HEK293T (cell line): ENCODE measurements around the gene HOXA11.

ENCODE experiments used
- CTCF ChIA-PET: fragments of 350-600 bp; formaldehyde crosslinking; extraction: SDS; loops from one replicate; lab custom pipeline; 2021; ENCODE audit warnings: antibody characterized with exemption, inconsistent platforms; lab: Yijun Ruan, JAX
- POLR2A ChIA-PET: fragments of 350-600 bp; formaldehyde crosslinking; extraction: SDS; loops from one replicate; lab custom pipeline; 2020; ENCODE audit warnings: antibody characterized with exemption, inconsistent platforms; lab: Yijun Ruan, JAX
- DNase-seq: peaks from one replicate; pipeline ENCODE4 v3.0.0; 2012; ENCODE audit warnings: mixed read lengths; ENCODE audit errors: extremely low spot score
- ARNT ChIP-seq: fragments of 450-650 bp; IDR thresholded peaks from 2 replicates; pipeline ENCODE4 v1.6.1; 2017; ENCODE audit warnings: mild to moderate bottlenecking
- BHLHE40 ChIP-seq: fragments of 450-650 bp; IDR thresholded peaks from 2 replicates; pipeline ENCODE4 v1.6.1; 2016; ENCODE audit warnings: mild to moderate bottlenecking, moderate library complexity, borderline replicate concordance
- CTBP1 ChIP-seq: fragments of 450-650 bp; IDR thresholded peaks from 2 replicates; pipeline ENCODE4 v1.6.1; 2016; ENCODE audit warnings: borderline replicate concordance
- ELF4 ChIP-seq: fragments of 450-650 bp; IDR thresholded peaks from 2 replicates; pipeline ENCODE4 v1.6.1; 2017; ENCODE audit warnings: antibody characterized with exemption
- FOXA1 ChIP-seq: fragments of 450-650 bp; IDR thresholded peaks from 2 replicates; pipeline ENCODE4 v1.6.1; 2016; ENCODE audit warnings: mild to moderate bottlenecking
- FOXK2 ChIP-seq: fragments of 450-650 bp; IDR thresholded peaks from 2 replicates; pipeline ENCODE4 v1.6.1; 2016; ENCODE audit warnings: mild to moderate bottlenecking
- FOXM1 ChIP-seq: fragments of 450-650 bp; IDR thresholded peaks from 2 replicates; pipeline ENCODE4 v1.6.1; 2017; ENCODE audit warnings: mild to moderate bottlenecking, borderline replicate concordance
- HDGF ChIP-seq: fragments of 450-650 bp; IDR thresholded peaks from 2 replicates; pipeline ENCODE4 v1.6.1; 2017; ENCODE audit warnings: antibody characterized with exemption, borderline replicate concordance
- L3MBTL2 ChIP-seq: fragments of 450-650 bp; conservative IDR thresholded peaks from 2 replicates; pipeline ENCODE4 v1.6.1; 2016; ENCODE audit warnings: mild to moderate bottlenecking
- LEF1 ChIP-seq: fragments of 450-650 bp; IDR thresholded peaks from 2 replicates; pipeline ENCODE4 v1.6.1; 2017; ENCODE audit warnings: mild to moderate bottlenecking, borderline replicate concordance
- NFRKB ChIP-seq: fragments of 450-650 bp; IDR thresholded peaks from 2 replicates; pipeline ENCODE4 v1.6.1; 2016; ENCODE audit warnings: mild to moderate bottlenecking, moderate library complexity
- SP1 ChIP-seq: fragments of 450-650 bp; IDR thresholded peaks from 2 replicates; pipeline ENCODE4 v1.6.1; 2017
- SUZ12 ChIP-seq: fragments of 450-650 bp; IDR thresholded peaks from 2 replicates; pipeline ENCODE4 v1.6.1; 2016; ENCODE audit warnings: mild to moderate bottlenecking
- TARDBP ChIP-seq: fragments of 450-650 bp; IDR thresholded peaks from 2 replicates; pipeline ENCODE4 v1.6.1; 2016
- ZNF384 ChIP-seq: fragments of 450-650 bp; IDR thresholded peaks from 2 replicates; pipeline ENCODE4 v1.6.1; 2016
- TF ChIP-seq, protein P1 (sequence below): fragments of 450-650 bp; IDR thresholded peaks from 2 replicates; pipeline ENCODE4 v1.6.1; 2016

Gene HOXA11

GRCh38 chr7:27203964-27204594 is 19.0 kb upstream of the HOXA11 start:
- TF ChIP-seq FOXK2: no peak
- no peak for TF ChIP-seq FOXM1
- TF ChIP-seq SP1: no peak
- no peak for TF ChIP-seq CTBP1
- no peak for TF ChIP-seq NFRKB
- TF ChIP-seq, protein P1, sequence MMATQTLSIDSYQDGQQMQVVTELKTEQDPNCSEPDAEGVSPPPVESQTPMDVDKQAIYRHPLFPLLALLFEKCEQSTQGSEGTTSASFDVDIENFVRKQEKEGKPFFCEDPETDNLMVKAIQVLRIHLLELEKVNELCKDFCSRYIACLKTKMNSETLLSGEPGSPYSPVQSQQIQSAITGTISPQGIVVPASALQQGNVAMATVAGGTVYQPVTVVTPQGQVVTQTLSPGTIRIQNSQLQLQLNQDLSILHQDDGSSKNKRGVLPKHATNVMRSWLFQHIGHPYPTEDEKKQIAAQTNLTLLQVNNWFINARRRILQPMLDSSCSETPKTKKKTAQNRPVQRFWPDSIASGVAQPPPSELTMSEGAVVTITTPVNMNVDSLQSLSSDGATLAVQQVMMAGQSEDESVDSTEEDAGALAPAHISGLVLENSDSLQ: no peak
- TF ChIP-seq TARDBP: no peak
- TF ChIP-seq BHLHE40: no peak
- no peak for DNase-seq
- CTCF ChIA-PET: no interaction called here
- POLR2A ChIA-PET: no interaction called here

DNA sequence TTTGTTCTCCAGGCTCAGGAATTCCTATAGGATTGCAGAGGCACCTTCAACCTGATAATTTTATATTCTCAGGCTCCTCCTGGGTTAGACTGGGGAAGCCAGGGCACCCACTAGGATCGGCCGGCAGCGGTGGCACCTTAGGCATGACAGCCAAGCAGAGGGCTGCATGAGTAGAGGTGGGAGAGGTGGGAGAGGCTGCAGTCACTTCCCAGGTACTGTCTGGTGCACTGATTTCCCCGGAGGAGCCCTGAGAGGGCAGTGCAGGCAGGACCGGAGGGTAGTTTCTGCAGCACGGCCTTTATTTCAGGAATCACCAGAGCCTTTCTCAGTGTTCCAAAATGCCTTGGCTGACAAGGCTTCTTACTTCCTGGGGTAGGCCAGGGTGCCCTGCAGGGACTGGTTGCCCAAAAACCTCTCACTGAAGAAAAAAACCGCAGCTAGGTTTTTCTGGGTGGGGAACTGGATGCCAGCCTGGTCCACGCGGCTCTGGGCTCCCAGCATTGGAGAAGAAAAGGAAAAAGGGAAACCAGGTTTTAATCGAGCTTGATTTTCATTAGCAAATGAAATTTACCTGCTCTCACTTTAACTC is 18.4 kb upstream of the HOXA11 start:
- POLR2A ChIA-PET: no interaction called here
- CTCF ChIA-PET: no interaction called here
- TF ChIP-seq CTBP1 (no peak), LEF1 (no peak), L3MBTL2 (no peak), HDGF (no peak), TARDBP (no peak), FOXM1 (no peak), ELF4 (no peak), ZNF384 (no peak), NFRKB (no peak), ARNT (no peak), SP1 (no peak), BHLHE40 (no peak)
- TF ChIP-seq, protein P1: no peak
- DNase-seq: no peak

GRCh38 chr7:27202862-27203134 is 17.8 kb upstream of the HOXA11 start:
- no peak for DNase-seq
- CTCF ChIA-PET: no interaction called here
- no peak for TF ChIP-seq ARNT
- no peak for TF ChIP-seq CTBP1
- no peak for TF ChIP-seq ELF4
- TF ChIP-seq FOXK2: no peak
- POLR2A ChIA-PET: interaction anchor here (0.9 kb wide), 1 partner anchor 9 kb away, joined by 3 read pairs; no protein-coding TSS in a partner anchor

DNA sequence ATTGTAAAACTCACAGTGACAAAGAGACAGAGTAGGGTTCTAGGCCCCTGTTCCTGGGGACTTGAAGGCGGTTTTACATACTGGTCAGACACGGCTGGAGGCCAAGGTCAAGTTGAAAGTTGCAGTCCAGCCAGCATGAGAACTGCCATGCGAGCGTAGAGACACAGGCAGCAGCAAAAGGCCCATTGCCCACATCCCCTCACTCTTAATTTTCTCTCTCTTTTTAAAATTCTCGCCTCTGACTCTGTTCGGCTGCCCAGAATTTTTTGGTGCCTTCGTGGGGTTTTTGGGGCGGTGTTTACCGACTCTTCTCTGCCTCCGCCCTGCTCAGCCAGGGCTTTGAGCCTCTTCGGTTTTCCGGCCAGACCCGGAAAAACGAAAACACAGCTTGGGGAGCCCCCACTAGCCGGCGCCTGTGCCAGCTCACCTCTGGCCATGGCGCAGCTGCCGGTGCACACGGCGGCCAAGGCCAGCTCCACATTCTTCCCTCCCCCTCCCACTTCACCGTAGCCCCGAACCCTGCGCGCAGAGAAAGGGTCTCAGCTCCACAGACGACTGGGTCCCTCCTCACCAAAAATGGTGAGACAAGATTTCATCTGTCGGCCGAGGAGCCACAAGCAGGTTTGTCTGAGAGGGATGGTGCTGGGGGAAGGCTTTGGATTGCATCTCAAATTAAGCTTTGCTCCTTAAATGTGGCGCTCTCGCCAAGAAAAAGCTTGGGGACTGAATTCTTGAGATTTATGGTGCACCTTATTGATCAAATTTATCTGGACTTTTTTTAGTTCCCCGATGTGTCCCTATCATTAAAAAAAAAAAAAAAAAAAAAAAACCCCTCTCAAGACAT is 17.2 kb upstream of the HOXA11 start:
- POLR2A ChIA-PET: interaction anchor here (0.9 kb wide), 1 partner anchor 10 kb away, joined by 3 read pairs; no protein-coding TSS in a partner anchor
- TF ChIP-seq FOXK2 (no peak), NFRKB (no peak), LEF1 (no peak), SUZ12 (no peak), SP1 (no peak), BHLHE40 (no peak), CTBP1 (no peak)
- no peak for DNase-seq
- CTCF ChIA-PET: no interaction called here

GRCh38 chr7:27201580-27202017 is 16.6 kb upstream of the HOXA11 start:
- ChIA-PET CTCF (no interaction called here), POLR2A (interaction anchor here (4.8 kb wide), 1 partner anchor 14 kb away, joined by 48 read pairs; the partner anchor contains the start of gene HOXA11)
- DNase-seq: no peak
- TF ChIP-seq HDGF (no peak), ZNF384 (no peak), SUZ12 (no peak), FOXM1 (no peak), NFRKB (no peak), L3MBTL2 (no peak), FOXA1 (no peak), FOXK2 (no peak), ELF4 (no peak), CTBP1 (no peak), LEF1 (no peak), ARNT (no peak), TARDBP (no peak), SP1 (no peak), BHLHE40 (no peak)
- TF ChIP-seq, protein P1: no peak
